Esophagus squamous epithelium (tissue), 4 donors: ENCODE measurements around the gene FAM72C.
"Not testable (repeated sequence)": the region's sequence is repeated elsewhere in the genome, so short reads cannot be mapped to it uniquely, and the experiment has no call there.

ENCODE experiments used
- POLR2A ChIP-seq, 4 donors: fragments of 450-650 bp; IDR thresholded peaks; one replicate each; pipeline ENCODE4 v1.6.1; 2017; ENCODE audit warnings: antibody characterized with exemption in 4 of 4, mild to moderate bottlenecking in 4 of 4, moderate library complexity in 3 of 4
- TF ChIP-seq, protein P1 (sequence below), 6 experiments: fragments of 450-650 bp in 4 of 6; fragments of 200-600 bp in 2 of 6; sonication (generic) in 2 of 6; IDR thresholded peaks; one replicate each; pipeline ENCODE4 v1.5.1; 2016 to 2019; ENCODE audit warnings: antibody characterized with exemption in 6 of 6, mild to moderate bottlenecking in 4 of 6, moderate library complexity in 4 of 6

DNA sequence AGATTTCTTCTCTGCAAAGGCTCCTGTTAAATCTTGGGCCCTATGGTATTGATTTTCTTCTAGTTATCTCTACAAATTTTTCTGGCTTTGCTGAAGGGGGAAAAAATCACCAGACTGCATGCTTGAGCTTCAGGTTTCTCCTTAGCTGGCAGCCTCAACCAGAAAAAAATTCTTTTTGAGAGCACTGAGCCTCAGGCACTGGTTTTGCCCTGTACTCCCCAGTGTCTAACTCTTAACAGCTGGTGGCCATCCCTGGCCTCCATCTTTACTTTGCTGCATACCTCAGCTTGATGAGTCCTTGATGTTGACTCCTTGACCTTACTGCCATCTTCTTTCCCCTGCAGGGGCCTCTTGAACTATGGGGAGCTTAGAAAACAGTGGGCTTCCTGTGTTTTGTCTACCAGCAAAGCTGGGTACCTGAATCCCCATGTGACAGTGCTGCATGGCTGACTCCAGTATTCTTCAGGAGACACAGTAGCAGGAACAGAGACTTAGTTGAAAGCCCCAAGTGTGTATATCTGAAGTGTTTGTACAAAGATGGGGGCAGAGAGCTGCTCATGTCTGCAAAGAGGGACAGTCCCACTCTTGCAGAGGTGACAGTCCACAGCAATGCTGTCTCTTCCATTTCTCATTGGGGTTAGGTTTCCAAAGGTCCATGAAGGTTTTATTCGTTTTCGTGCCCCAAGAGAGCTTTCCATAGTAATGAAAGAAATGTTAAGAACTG lies 31.7 kb upstream of the FAM72C start:
- not testable (repeated sequence) for TF ChIP-seq POLR2A (IDR thresholded peaks at IDR 0.05)
- TF ChIP-seq, protein P1, sequence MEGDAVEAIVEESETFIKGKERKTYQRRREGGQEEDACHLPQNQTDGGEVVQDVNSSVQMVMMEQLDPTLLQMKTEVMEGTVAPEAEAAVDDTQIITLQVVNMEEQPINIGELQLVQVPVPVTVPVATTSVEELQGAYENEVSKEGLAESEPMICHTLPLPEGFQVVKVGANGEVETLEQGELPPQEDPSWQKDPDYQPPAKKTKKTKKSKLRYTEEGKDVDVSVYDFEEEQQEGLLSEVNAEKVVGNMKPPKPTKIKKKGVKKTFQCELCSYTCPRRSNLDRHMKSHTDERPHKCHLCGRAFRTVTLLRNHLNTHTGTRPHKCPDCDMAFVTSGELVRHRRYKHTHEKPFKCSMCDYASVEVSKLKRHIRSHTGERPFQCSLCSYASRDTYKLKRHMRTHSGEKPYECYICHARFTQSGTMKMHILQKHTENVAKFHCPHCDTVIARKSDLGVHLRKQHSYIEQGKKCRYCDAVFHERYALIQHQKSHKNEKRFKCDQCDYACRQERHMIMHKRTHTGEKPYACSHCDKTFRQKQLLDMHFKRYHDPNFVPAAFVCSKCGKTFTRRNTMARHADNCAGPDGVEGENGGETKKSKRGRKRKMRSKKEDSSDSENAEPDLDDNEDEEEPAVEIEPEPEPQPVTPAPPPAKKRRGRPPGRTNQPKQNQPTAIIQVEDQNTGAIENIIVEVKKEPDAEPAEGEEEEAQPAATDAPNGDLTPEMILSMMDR (IDR thresholded peaks at IDR 0.05): not testable (repeated sequence)
